GM18870 (cell line): ENCODE results near the gene MAP3K15.
"Not testable (repeated sequence)": the region's sequence is repeated elsewhere in the genome, so short reads cannot be mapped to it uniquely, and the experiment has no call there.

Experiments
- ATAC-seq: cut with Tn5 transposase; IDR thresholded peaks from one replicate; pipeline ENCODE4 v1.9.1; 2021; ENCODE audit warnings: moderate library complexity; ENCODE audit not compliant: unreplicated experiment

The MAP3K15 gene

DNA sequence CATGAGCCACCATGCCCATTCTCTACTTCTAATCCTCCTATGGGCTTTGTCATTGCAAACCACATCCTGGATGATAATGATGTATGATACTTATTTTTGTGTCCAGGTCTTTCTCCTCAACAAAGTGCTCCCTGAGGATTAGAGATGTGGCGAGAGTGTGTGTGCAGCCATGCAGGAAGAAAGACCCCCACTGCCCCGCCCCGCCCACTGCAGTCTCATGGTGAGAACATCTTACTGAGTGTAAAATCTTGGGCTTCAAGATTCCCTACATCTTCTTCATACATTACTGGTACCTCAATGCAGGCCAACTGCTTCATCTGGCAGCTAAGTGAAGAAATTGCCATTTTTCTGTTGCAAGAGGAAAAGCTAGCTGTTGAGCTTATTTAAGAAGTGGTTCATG lies 25.9 kb upstream of the MAP3K15 start:
- ATAC-seq, result no peak

DNA sequence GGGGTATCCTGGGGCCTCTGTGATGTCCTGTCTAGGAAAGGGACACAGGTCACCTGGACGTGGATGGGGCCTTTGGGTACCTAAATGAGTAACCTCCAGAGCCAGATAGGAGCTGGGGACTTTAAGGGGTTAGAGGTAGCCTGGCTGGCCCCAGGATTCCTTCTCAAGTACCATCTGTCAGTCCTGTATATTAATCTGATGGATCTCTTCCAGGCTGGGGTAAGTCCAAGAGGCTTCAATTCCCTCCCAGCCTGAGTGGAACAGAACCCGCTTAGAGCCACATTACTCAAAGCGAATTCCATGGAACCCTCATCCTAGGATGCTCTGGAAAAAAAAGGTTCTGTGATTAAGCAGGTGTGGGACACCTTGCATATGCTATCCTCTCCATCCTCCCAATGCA lies 24.8 kb upstream of the MAP3K15 start:
- no peak for ATAC-seq

DNA sequence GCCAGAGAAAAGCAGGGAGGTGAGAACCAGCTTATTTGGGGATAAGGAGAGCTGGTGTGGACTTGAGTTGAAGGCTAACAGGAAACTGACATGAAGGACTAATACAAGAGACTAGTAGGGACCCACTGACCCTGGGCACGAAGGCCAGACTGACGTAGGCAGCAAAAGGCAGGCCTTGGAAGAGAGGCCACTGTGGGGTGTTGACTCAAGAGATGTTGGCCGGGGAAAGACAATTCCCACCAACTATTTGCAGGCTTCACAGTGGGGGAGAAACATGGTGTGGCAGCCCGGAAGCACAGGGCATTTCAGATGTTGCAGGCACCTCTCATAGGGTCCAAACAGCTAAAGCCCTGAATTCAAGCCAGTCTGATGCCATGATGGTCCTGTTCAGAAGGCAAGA lies 24.4 kb upstream of the MAP3K15 start:
- no peak for ATAC-seq

DNA sequence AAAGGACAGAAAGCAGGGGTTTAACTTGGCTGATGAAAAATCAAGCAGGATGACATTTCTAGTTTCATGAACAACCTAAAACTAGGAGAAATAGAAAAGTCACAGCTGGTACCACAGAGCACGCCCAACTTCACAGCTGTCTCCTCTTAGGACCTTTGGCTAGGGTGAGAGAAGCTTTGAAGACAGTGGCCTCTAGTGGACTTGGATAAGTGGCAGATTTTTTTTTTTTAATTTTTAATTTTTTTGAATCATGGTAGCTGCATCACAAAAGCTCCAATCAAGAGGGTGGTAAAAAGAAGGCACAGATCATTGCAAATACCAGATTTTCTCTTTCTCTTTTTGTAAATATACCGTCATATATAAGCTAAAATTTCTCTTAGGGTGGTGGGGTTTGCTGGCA lies 20.2 kb upstream of the MAP3K15 start:
- no peak for ATAC-seq

DNA sequence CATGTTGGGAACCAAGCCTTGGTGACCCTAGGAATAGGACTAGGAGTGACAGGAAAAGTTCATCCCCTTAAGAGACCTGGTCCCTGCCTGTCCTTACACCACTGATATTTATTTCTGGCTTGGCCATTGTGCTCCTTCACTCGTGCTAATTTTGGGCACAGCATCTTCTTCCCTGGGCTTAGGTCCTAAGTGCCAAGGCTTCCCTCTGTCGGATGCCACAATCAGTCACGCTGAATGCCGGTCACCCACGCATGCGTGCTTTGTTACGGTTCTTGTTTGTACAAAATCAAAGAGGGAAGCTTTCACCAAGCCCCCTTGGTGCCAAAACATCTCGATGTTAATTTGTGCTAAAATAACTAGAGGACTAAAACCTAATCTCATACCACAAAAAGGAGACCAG lies 17.4 kb upstream of the MAP3K15 start:
- no peak for ATAC-seq

DNA sequence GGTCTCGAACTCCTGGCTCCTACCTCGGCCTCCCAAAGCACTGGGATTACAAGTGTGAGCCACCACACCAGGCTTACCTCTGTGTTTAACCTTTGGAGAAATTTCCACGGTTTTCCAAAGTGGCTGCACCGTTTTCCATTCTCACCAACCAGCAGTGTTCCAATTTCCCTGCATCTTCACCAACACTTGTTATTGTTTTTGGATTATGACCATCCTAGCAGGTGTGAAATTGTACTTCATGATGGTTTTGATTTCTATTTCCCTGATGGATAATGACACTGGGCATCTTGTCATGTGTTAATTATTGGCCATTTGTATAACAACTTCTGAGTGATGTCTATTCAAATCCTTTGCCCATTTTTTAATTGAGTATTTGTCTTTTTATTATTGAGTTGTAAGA lies 2.7 kb upstream of the MAP3K15 start:
- no peak for ATAC-seq

DNA sequence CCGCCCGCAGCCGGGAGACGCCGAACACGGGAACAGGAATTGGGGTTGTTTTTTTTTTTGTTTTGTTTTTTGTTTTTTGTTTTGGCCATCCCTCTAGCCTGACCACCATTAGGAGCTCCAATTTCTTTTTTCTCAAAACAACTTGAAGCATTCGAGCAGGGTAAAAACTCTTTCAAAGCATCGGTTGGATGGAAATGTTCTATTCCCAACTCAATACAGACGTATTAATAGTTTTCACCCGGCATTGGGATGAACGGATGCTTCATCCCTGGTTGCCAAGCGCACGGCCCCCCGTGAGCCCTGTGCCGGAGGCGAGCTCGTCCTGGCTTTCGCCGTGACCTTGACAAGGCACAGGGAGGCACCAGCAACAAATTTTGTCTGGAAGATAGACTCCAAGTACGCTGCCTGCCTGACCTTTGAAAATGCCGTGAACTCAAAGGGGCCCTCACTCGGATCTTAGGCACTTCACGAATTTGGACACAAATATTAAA lies 352 bp upstream of the MAP3K15 start:
- ATAC-seq, result no peak

DNA sequence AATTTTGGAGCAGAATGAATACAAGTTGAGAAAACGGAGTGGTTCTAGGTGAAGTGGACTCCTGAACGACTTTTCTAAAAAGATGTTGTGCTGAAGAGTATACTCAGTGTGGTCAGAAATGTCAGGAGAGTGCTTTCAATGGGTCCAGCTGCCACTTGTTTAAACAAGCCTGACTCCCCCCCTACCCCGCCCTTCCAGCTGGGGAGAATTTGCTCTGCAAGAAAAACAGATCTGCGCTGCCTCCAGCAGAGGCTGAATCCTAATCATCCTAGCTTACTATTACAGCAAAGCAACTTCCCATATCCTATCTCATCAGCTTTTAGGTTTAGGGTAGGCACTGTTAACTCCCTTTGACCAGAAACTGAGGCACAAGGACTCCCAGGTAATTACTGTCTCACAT lies 1.9 kb downstream of the MAP3K15 start:
- ATAC-seq, result no peak

DNA sequence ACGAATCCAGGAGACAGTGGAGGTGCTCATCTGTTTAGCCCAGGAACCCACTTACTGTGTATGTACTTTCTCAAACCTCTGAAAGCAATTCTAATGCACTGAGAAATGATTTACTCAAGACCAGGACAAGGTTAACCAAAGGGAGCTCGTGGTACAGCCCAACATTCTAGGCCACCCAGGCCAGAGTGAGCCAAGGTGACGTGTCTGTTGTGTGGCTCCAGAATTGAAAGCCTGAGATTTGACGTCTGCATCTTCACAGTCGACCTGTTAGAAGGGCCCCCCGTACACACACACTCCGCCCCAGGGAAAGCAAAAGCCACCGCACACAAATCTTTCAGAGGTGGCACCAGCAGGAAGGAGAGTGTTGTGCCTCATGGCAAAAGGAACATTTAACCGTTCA lies 2.3 kb downstream of the MAP3K15 start:
- no peak for ATAC-seq

DNA sequence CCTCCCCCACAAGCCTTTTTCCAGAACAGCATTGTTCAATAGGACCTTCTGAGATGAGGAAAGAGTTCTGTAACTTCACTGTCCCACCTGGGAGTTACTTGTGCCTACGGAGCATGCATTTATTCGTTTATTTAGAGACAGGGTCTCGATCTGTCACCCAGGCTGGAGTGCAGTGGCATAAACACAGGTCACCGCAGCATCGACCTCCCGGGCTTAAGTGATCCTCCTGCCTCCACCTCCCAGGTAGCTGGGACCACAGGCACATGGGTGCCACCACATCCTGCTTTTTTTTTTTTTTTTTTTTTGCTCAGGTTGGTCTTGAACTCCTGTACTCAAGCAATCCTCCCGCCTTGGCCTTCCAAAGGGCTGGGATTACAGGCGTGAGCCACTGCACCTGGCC lies 2.9 kb downstream of the MAP3K15 start:
- ATAC-seq, result no peak

DNA sequence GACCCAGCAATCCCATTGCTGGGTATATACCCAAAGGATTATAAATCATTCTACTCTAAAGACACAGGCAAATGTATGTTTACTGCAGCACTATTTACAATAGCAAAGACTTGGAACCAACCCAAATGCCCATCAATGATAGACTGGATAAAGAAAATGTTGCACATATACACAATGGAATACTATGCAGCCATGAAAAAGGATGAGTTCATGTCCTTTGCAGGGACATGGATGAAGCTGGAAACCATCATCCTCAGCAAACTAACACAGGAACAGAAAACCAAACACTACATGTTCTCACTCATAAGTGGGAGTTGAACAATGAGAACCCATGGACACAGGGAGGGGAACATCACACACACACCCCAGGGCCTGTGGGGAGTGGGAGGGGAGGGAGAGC lies 3.5 kb downstream of the MAP3K15 start:
- ATAC-seq, result not testable (repeated sequence)

DNA sequence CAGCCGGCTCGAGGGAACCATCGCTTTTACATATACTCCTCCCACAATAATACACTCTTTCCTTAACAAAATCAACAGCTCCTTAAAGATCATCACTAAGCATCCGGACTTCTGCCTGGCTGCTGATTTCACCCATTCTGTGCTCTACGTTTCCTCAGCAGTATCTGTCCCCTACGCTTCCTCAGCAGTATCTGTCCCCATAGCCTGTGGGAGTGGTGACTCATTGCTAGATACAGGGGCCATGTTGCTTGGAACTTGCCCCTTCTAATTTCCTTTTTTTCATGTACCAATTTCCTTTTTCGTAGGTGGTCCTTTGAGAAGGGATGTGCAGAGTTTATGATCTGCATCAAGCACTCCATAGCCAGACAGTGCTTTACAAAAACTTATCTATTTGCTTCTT lies 18.6 kb downstream of the MAP3K15 start:
- ATAC-seq, result no peak

DNA sequence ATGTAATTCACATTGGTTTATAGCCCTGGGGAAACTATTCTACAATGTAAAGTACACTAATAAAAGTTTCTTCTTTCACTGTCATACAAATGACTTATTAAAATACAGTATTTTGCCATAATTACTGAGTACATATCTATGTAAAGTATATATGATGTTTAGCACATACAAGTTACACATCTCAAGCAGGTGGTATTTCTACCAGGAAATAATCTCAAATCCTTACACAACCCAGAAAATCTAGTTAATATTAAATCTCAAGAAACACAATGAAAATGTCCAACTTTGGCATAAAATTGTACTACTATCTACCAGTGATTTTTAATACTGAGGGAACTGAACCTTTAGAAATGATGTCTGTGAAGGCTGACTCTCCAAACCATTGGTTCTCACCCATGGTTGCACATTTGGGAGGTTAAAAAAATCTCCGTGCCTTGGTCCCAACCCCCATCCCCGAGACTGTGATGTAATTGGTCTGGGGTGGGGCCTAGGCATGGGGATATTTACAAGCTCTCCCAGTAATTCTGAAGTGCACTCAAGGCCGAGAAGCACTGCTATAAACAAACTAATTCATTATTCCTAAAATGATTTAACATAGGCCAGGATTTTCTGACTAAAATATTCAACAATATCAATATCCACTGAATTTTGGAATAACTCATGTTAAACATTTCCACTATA lies 27.6 kb downstream of the MAP3K15 start:
- no peak for ATAC-seq

DNA sequence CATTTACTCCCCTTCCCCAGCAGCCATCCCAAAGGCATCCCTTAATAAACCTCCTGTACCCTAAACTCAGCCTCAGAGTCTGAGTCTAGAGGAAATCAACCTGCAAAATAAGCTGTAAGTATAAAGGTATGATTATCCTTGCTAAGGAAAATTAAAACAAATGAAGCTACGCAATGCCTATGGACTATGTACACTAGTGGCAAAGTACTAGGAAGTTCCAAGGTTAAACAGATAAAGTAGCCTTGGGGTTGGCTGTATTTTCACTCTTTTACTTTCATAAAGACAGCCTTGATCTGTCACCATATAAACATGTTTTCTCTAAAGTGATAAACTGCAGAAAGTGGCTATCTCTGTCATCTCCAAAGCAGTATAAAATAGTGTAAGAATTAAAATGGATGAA lies 35.9 kb downstream of the MAP3K15 start:
- no peak for ATAC-seq

DNA sequence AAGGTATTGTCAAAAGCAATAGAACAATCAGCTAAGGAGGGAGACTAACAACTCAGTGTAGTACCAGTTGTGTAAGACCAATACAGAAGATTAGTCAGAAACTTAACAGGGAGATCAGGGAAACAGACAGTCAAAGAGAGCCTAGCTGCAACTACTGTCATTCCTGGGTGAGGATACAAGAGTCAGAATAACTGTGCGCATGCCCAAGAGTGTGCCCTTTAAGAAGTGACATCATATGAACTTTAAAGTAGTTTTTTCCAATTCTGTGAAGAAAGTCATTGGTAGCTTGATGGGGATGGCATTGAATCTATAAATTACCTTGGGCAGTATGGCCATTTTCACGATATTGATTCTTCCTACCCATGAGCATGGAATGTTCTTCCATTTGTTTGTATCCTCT lies 46.9 kb downstream of the MAP3K15 start:
- ATAC-seq, result not testable (repeated sequence)

DNA sequence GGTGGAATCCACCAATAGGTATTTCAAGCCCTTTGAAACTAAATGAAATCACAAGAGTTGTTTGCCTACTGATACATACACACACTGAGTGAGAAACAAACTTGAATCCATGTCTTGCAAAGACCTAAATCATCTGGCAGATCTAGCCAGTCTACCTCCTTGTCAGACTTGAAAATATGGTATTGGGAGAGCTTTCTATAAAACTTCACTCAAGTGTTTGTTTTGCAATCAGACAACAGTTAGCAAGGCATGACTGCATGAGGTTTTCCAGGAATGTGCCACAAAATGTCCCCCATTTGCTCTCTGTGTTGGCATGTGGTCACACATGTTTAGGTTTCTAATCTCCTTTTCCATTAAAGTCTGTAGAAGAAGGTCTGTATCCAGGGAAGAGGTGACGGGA lies 52.4 kb downstream of the MAP3K15 start:
- ATAC-seq, result no peak

DNA sequence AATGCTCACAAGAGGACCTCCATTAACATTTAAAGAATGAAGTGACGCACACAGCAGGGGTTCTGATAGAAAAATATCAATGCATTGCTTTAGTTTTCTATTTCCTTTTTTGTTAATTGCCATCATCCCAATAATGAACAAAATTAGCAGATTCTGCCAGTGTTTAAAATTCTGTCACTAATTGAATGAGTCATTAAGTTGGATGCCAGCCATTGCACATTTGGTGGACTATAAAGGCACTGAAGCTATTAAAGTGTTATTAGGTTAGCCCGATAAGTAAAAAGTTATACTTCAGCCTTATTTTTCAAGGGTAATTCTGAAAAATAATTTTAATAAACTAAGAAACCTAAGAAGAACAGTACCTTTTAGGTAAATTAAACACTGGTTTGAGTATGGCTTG lies 53.1 kb downstream of the MAP3K15 start:
- ATAC-seq, result no peak

DNA sequence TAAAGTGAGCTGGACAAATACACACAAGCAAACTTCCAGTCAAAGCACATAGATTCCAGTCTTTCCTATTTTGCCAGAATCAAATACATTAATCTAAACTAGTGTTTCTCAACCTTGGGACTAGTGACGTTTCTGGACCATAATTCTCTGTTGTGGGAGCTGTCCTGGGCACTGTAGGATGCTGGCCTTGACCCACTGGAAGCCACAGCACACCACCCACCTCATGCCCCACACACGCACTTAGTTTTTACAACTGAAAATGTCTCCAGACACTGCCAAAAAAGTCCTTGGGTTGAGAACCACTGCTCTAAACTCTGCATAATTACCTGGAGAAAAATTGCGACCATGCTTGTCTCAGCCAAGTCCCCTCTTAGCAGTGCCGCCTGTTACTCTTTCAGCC lies 57.6 kb downstream of the MAP3K15 start:
- ATAC-seq, result no peak

DNA sequence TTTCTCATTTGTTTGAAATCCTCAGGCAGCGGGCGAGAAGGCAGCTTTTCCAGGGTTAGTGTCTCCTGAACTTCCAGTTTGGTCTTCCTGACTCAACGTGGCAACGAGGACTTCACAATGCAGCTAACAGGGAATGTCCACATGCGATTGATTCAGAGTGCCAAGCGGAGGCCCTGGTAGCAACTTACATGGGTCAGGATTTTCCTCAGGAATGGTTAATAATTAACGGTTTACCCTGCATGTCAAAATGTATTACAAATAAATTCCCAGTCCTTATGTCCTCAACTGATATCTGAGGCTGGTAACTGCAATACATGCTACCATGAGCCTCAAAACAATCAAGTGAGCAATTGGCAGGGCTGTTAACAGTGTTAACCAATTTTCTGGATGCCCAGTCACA lies 67.2 kb downstream of the MAP3K15 start:
- ATAC-seq, result no peak

DNA sequence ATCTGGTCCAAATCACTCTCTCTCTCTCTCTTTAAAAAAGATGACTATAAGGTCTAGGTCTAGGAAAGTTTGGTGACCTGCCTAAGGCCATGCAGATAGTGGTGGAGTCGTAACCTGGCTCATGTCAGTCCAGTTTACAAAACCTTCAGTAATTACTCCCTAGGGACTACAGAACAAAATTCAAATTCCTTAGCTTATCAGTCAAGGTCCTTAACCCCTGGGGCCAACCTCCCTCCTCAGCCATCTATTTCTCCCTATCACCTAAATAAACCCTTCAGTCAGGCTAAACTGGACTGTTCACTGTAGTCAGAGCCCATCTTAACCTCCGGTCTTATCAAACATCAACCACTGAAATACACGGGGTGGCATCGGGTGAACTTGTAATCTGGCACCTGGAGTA lies 68.9 kb downstream of the MAP3K15 start:
- ATAC-seq, result no peak

DNA sequence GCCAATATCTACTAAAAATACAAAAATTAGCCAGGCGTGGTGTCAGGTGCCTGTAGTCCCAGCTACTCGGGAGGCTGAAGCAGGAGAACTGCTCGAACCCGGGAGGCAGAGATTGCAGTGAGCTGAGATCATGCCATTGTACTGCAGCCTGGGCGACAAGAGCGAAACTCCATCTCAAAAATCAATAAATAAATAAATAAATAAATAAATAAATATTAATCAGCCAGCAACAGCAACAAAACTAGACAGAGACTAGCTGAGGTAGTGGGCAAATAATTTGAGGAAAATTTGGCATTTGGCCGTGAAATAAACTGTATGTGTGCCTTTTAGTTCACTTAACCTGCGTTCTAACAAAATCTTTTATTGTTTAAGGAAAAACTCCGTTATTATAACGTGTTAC lies 69.5 kb downstream of the MAP3K15 start:
- ATAC-seq, result not testable (repeated sequence)

DNA sequence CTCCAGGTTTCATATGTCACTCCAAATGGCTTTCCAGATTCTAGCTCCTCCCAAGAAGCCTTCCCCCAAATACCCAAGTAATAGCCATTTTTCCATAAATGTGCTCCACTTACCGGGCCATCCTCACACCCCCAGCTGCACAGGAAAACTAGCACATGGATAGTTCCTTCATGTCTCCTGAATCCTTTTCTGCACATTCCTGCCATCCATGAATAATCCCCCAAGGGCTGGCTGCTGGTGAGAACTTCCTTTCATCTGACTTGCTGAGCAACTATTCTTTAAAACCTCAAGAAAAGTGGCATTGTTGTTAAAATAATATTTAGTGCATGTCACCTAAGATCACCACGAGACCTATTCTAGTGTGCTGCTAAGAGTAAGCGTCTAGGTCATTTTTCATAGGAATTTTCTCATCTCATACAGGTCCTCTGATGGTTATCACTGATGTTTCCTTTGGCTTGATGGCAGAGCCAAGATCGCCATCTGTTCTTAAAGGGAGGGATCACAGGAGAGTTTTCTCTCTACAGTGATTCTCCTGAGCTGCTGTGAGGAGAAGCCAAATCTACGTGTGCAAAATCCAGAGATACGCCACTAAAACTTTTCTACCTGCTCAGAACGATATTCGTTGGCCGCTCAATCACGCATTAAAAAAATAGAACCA lies 71.3 kb downstream of the MAP3K15 start:
- ATAC-seq, result no peak

DNA sequence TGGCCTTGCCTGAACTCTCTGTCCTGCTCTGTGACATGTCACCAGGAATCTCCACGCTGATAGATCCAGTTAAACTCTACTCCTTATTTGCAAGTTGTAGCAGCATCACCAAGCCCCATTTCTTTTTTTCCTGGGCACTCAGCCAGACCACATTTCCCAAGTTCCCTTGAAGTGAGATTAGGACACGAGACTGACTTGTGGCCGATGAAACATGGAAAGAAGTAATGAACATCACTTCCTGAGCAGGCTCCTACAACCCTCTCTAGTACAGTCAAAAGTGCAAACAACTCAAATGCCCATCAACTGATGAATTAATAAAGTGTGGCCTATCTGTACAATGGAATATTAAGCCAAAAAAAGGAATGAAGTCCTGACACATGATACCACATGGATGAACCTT lies 74.6 kb downstream of the MAP3K15 start:
- ATAC-seq, result no peak
